NCI-H526 (cell line): Measurements from ENCODE around the gene ELL2.

Experiments
- DNase-seq, 2 experiments: peaks; one replicate each; lab custom pipeline; 2025; lab: John Stamatoyannopoulos, UW

Gene ELL2

GRCh38 chr5:95956021-95956899 is 5.4 kb downstream of the ELL2 start:
- no peak for DNase-seq

GRCh38 chr5:95954716-95955115 is 6.9 kb downstream of the ELL2 start:
- DNase-seq = no peak

DNA sequence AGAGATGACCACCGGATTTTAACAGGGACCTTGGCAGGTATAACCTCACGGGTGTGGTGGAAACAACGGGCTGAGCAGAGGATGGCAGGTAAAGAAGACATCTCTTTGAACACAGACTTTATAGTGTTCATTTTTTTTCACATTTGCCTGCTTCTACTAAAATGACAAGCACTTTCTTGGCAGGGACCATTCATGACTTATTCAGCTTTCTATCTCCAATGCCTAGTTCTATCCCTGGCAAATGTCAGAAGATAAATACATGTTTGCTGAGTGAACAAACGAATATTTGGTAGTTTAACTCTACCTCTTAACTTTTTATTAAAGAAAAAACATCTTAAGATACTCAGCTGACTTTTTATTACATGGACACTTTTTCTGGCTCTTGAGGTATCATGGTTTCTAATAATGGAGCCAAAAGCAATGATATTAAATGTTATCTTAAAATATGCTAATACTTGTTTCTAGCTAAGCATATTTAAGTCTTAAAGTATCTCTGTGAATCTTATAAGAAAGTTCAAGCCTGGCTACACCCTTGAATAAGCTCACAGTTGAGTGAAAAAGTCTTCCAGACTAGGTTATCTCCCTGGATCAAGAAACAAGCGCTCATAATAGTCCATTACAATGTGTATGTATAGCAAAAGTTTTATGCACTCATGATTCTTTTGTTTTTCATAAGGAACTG is 8.5 kb downstream of the ELL2 start:
- no peak for DNase-seq

- DNase-seq = no peak
Measured at GRCh38 chr5:95951916-95952315, 9.7 kb downstream of the ELL2 start.

DNA sequence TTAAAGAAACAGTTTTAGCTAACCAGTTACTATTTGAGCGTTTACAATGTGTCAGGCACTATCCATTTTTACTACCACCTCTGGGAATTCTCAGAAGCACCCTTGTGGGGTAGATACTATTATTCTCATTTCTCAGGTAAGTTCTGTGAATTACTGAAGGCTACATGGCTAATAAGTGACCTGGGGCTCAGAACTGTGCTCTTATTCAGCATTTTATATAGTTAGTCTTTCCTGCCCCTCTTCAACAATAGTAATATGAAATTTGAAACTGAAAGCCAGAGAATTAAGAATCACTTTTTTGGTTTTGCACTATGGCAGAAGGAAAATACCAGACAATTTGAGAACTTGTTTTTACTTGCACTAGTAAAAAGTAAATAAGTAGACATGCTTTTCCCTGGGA is 11.8 kb downstream of the ELL2 start:
- DNase-seq = no peak

DNA sequence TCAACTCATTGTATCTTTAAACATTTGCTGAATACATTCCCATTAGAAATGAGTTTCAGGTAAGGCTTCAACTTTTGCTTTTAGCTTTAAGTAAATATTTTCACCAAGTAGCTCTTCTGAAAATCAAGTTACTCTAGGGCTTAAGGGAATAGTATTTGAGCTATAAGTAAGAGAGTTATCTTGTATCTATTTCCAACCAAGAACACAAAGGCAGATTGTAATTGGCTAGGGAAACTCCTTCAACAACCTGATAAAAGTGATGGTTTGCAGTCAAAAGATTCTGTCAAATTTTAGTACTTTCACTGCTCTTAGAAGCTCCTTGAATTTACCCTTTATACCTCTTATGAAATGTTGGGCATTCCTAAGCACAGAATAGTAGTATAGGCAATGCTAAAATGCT is 13.0 kb downstream of the ELL2 start:
- no peak for DNase-seq

DNA sequence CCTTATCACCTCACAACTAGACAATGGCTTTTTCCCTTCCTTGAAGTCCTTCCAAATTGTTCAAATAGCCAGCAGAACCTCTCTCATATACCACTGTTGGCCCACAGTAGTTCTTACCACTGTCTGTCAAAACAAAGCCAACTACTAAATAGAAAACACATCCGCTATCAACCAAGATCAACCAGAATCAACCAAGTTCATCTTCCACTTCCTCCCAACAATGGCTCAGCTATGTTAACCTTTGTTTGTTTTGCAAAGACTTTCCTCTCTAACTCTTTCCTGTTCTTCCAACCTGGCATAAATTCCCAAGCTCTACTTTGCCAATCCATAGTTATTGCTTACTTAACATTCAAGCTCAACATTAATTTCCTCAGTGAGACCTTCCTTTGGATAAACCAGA is 15.2 kb downstream of the ELL2 start:
- DNase-seq = no peak

GRCh38 chr5:95942968-95943367 is 18.7 kb downstream of the ELL2 start:
- DNase-seq = no peak

- DNase-seq = no peak
Measured at GRCh38 chr5:95942414-95942813, 19.2 kb downstream of the ELL2 start.

DNA sequence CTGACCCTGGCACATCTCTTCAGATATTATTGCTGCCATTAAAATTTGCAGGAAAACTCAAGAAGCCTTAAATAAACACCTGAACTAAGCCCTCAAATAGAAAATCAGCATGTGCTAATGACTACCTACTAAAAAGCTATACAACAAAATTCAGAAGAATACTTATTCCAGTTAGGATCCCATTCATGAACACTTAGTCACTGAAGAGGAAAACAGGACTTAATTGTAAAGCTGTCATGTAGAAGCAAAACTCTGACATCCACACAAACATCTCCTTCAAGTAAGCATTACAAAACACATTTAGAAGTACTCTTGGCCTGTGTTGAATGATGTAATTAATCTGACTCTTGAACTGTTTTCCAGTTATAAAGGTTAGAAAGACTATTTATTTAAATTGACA is 19.9 kb downstream of the ELL2 start:
- no peak for DNase-seq

DNA sequence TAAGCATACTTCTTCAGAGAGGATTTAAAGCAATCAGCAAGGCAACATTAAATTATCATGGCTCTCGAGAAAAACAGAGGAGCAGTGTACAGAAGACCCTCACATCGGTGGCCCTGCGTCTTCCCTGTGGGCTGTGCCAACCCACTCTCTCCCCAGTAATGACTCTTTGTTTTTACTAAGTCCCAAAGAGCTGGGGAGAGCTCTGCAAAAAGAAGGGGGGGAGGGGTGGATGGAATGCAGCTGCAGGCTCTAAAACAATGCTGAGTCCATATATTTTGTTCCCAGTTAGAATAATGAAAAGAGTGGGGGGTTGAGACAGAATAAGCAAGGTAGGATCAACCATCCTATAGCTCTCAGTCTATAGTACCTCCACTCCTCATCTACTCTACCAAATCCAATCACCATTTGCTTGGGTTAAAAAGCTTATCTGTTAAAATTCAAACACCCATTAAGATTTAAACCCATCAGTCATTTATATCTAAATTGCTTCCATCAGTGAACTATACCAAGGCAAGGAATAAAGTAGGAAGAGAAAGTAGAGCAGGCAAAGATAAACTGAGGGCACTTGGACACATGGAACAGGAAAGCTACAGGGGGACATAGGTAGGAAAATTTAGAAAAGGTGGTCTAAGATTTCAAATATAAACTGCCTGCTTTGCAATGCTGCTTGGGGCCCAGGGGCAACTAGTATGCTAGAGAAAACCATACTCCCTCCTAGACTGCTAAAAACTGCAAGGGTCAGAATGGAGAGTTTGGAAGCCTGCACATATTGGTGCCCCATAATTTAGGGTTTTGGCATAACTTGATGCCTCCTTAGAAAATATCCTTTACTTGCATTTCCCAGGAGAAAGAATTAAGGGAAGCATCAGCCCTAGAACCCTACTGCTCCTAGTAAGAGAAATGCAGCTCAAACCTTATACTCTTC is 20.6 kb downstream of the ELL2 start:
- DNase-seq = no peak

DNA sequence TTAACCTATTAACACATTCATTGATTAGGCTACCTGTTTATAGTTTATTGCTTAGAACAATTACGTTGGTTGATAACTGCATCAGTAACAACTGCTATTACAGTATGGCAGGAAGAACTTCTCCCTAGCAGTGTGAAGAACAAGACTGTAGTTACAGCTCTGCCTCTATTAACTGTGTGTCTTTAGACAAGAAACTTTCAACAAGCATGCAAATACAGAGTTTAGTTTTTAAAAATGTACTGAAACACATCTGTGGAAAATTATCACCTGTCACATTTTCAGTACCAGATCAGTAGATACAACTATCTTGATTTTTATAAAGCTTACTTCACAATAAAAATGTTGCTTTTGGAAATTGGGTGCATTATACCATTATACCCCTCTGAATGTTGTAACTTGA is 22.2 kb downstream of the ELL2 start:
- no peak for DNase-seq

- DNase-seq = no peak
Measured at GRCh38 chr5:95938766-95939165, 22.9 kb downstream of the ELL2 start.

- no peak for DNase-seq
Measured at GRCh38 chr5:95938347-95938746, 23.3 kb downstream of the ELL2 start.

DNA sequence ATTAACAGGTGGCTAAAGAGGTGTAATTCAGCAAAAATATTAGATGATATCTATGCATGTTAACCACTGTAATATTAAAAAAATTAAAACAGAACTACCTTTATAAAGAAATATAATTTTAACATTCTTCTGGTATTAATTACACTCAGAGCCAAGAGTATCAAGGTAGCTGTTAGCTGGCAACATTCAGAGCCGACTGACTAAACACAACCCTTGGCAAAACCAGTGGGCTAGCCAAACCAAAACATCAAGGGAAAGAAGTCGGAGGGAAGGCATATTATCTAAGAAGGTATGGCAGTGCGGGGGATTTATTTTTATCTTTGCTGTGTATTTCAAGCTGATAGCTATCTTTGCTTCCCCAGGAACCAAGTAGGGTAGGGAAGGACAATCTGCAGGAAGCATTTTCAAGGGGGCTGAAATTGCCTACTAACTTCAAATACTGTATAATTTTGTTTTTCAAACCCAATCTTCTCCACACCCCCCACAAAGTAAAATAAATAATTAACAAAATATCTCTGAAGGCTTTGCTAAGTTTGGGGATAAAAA is 24.0 kb downstream of the ELL2 start:
- no peak for DNase-seq

- no peak for DNase-seq
Measured at GRCh38 chr5:95936812-95937397, 24.7 kb downstream of the ELL2 start.

DNA sequence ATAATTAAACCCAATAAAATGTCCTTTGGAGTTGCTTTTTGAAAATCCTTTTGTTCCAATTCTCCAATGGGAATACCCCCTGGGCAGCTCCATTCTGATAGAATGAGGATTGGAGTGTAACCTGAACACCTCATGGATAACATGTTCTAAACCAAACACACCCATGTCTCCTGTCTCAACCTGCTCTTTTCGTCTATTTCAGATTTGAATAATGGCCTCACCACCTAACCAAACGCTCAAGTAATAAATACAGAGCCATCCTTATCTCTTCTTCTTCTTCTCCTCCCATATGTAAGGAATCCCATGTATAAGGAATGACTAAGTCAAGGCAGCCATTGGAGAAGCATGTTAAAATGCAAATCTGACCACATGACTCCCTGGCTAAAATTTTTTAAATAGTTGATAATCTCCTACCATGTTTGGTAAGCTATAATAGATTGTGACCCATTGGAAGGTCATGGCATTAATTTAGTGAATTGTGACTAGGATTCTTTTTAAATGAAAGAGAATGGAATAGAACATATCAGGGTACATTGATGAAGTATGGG is 26.0 kb downstream of the ELL2 start:
- no peak for DNase-seq

GRCh38 chr5:95934207-95934804 is 27.3 kb downstream of the ELL2 start:
- DNase-seq = no peak

DNA sequence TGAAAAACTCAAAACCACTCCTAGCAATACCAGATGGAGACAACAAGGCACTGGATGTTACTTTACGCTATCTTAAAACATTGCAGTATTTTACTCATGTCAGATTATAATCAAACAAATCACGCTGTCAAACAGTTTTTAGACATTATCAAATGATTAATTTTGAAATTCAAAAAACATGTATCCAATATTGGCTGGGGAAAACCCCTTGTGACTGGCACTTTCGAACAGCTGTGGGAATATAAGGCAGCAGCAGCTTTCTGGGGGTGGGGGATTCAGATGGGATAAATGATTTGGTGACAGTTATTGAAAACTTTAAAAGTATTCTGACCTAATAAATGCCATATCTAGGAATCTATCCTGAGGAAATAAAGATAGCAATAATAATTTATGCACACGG is 28.7 kb downstream of the ELL2 start:
- DNase-seq = no peak

DNA sequence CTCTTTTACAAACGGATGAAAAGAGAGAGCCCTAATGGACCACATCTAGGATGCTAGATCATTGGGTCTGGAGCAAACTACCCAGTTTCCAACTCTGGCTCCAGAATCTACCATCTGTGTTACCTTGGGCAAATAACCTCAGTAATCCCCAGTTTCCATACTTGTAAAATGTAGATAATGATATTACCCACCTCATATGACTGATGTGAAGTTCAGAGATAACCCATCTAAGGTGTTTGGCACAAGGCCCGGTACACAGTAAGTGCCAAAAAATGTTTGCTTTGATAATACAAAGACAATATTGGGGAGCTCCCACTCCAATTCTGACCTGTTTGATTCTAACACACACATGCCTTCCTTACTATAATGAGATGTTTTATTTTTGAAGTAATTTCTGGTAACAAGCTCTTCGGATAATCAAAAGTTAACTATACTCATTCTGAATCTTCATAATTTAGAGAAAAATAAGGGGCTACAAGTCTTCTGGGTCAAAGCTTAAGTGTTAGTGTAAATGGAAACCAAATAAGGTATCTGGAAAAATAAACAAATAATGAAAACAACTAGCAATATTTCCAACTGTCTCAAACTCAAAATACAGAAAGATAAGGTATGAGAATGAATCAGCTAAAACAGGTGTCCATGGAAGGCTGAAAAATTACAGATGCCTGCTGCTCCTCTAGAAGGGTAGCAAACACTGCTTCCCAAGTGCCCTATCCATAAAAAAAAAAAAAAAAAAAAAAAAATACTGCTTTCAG is 30.4 kb downstream of the ELL2 start:
- DNase-seq = no peak
